Measurements from ENCODE around the gene SERPINB10.

The SERPINB10 gene, protein sequence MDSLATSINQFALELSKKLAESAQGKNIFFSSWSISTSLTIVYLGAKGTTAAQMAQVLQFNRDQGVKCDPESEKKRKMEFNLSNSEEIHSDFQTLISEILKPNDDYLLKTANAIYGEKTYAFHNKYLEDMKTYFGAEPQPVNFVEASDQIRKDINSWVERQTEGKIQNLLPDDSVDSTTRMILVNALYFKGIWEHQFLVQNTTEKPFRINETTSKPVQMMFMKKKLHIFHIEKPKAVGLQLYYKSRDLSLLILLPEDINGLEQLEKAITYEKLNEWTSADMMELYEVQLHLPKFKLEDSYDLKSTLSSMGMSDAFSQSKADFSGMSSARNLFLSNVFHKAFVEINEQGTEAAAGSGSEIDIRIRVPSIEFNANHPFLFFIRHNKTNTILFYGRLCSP

GRCh38 chr18:63907664-63908063 is at the start of gene SERPINB10:
Gene SERPINB10, plus strand, starts transcription at chr18:63907958. Its CDS starts 7,553 bp downstream, at chr18:63915511.
- DNase-seq, result no peak

GRCh38 chr18:63858456-63858855 is 49.3 kb upstream of the SERPINB10 start:
- DNase-seq, result no peak

GRCh38 chr18:63859781-63860475 is 47.8 kb upstream of the SERPINB10 start:
- DNase-seq, result no peak

DNA sequence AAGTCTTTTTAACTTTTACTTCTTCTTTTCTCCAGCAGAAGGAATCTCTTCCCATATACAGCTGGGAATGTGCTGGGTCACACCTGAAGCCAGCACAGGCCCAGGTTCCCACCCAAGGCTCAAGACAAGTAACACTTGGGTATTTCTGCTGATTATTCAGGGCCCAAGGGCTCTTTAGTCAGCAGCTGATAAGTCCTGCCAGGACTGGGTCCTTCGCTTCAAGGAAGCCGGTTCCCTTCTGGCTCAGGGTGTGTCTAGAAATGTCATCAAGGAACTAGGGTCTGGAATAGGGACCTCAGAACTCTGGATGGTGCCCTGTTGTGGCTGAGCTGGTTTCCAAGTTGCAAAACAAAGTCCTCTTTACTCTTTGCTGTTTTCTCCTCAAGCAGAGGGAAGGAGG is 47.2 kb upstream of the SERPINB10 start:
- DNase-seq, result no peak

GRCh38 chr18:63867368-63868125 is 40.2 kb upstream of the SERPINB10 start:
- DNase-seq, result no peak

DNA sequence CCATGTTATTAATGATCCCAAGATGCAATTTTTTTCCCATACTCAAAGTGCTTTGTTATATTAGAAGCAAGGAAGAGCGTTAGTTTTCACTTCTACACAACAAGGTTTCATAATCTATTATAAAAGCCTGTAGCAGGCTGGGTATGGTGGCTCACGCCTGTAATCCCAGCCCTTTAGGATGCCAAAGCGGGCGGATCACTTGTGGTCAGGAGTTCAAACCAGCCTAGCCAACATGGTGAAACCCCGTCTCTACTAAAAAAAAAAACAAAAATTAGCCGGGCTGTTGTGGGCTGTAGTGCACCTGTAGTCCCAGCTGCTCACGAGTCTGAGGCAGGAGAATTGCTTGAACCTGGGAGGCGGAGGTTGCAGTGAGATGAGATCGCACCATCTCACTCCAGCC is 39.2 kb upstream of the SERPINB10 start:
- DNase-seq, result no peak

- no peak for DNase-seq
These were observed 38.4 kb upstream of the SERPINB10 start for GRCh38 chr18:63869374-63869773.

- no peak for DNase-seq
These were observed 37.9 kb upstream of the SERPINB10 start for GRCh38 chr18:63869851-63870250.

DNA sequence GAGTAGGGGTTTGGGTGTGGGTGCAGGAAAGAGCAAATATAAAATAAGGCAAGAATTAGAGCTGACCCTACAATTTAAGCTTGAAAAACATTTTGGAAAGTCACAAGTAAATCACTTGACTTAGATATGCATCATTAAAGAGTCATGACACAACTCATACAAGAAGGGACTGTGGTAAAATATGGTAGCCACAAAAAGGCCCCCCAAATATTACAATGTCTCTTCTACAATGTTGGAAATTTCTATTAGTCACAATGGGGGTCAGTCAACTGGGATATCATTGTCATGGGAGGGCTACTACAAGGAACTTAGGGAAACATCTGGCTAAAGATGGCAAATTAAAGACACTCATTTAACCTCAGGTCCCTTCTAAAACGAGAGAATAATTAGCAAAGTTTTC is 35.9 kb upstream of the SERPINB10 start:
- DNase-seq, result no peak

DNA sequence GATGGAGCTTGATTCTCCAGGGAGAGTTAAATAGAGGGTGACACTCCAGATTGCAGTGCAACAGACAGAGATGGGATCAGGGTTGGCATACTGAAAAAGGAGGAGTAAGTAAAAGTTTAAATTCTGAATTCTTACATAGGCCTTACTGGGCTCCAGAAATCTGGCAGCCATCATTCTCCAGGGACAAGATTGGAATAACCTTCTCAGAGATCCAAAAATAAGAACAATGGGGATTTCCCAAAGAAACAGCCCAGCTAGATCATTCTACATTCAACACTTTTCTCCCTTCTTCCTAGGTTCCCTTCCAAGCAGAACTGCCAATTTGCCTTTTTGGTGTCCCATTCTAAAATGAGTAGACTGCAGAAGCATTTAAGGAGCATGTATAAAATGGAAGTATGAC is 35.2 kb upstream of the SERPINB10 start:
- no peak for DNase-seq

GRCh38 chr18:63878343-63878742 is 29.4 kb upstream of the SERPINB10 start:
- no peak for DNase-seq

- DNase-seq, result no peak
These were observed 28.8 kb upstream of the SERPINB10 start for GRCh38 chr18:63878925-63879324.

- DNase-seq, result no peak
These were observed 28.0 kb upstream of the SERPINB10 start for GRCh38 chr18:63879709-63880108.

DNA sequence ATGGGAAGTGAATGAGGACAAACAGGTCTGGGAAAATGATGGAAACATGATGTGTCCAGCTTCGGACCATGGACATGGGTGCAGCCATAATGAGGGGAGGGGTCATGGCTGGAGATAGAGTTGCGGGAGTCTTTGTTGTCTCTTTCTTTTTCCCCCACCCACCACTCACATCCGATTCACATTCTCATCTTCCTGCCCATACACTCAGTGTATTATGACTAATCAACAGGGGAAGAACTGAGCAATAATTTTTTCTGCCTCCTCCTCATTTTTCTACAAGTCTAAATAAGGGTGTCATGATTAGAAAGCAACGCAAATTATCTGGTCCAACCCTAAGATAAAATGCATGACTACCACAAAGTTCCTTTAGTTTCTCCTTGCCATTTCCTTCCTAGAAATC is 25.9 kb upstream of the SERPINB10 start:
- DNase-seq, result no peak

- DNase-seq, result no peak
These were observed 25.2 kb upstream of the SERPINB10 start for GRCh38 chr18:63882333-63883141.

GRCh38 chr18:63883617-63884016 is 24.1 kb upstream of the SERPINB10 start:
- DNase-seq, result no peak

GRCh38 chr18:63887424-63887823 is 20.3 kb upstream of the SERPINB10 start, which contains the start of gene SERPINB2:
Gene SERPINB2, plus strand, starts transcription at chr18:63887705. Its CDS starts 3,740 bp downstream, at chr18:63891445.
- DNase-seq, result no peak

DNA sequence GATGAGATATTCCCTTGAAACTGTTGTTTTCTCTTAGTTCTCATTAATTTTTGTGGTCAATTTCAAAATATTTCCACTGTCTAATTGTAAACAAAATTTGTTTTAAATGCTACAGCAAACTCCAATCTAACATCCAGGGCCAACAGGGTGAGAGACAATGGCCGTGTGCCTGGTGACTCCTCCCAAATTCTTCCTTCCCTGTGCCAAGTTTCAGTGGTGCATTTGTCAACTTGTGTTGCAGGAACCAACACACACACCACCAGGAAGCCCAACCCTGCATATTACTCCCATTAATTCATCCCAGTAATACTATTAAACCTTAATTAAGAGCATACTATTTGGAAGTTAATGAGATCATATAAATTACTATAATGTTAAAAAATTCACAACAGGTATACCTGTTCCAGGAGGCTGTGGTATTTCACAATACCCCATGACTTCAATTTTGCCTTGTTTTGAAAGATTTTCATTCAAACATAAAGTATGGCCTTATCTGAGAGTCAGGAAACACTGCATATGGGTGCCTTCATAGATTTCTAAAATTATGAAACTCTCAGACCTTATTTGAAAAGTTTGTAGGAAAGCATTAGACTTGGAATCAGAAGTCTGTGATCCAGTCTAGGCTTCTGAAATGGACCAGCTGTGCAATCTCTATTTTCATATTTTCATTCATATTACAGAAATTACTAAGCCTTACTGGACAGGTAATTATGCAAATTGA is 19.1 kb upstream of the SERPINB10 start:
- DNase-seq, result no peak

DNA sequence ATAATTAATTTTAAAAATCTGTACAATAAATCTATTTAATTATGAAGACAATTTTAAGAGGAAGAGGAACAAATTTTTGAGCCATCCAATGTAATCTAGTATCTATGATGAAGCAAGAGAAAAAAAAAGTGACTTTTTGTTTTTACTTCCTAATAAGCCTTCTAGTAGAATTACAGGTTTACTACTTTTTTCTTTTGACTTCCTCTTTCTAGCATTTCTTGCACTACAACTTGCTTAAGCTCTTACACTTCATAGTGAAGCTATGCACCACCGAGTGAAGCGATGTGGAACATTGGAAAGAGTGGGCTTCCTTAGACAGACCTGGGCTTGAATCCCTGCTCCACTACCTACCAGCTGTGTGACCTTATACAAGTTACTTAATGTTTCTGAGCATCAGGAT is 18.1 kb upstream of the SERPINB10 start:
- DNase-seq, result peak; percentile 37

DNA sequence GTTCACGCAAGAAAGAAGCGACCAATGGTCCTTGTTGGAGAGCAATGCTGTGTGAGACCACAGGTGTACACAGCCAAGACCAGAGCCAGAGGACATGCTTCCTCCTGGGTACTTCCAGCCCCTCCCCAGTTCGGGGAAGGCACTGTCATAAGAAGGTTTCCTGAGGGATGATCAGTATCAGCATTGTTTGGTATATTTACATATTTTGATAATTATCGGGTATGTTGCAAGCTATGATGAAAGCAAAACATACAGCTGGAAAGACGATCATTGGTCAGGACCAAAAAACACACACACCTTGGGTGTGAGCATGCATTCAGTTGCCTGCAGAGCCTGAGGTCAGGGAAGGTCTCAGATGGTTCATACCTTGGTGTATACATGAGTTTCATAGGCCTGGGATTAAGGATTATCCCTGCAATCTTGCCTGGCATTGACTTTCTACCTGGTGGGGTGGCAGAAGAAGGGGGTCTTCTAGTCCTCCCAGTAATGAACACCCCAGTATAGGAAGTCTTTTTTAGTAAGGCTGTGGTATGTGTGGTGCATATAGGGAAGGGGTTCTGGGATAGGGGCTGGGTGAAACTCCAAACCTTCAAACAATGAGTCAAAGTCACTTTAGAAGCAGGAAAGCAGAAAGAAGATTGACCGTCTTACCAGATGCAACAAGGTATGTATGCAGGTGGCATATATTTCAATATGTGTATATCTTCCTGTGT is 17.4 kb upstream of the SERPINB10 start:
- no peak for DNase-seq

DNA sequence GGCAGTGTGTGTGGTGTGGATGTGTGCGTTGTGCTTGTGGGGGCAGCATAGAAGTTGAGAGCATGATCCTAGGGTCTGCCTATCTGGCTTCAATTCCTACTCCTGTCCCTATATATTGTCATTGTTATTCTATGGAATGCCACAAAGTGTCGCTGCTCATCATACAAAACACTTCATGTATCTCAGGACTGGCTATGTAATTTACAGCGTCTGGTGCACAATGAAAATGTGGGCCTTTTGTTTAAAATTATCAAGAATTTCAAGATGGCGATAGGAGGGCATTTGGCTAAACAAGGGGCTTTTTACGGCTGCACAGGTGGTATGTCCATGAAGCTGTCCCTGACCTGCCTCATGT is 16.8 kb upstream of the SERPINB10 start:
- peak; percentile 55 for DNase-seq

All from GF-D8 (cell line).